ENCODE results near the gene CAB39.

GRCh38 chr2:230688490-230688889 lies 24.2 kb upstream of the CAB39 start:
- TF ChIP-seq, protein P1, sequence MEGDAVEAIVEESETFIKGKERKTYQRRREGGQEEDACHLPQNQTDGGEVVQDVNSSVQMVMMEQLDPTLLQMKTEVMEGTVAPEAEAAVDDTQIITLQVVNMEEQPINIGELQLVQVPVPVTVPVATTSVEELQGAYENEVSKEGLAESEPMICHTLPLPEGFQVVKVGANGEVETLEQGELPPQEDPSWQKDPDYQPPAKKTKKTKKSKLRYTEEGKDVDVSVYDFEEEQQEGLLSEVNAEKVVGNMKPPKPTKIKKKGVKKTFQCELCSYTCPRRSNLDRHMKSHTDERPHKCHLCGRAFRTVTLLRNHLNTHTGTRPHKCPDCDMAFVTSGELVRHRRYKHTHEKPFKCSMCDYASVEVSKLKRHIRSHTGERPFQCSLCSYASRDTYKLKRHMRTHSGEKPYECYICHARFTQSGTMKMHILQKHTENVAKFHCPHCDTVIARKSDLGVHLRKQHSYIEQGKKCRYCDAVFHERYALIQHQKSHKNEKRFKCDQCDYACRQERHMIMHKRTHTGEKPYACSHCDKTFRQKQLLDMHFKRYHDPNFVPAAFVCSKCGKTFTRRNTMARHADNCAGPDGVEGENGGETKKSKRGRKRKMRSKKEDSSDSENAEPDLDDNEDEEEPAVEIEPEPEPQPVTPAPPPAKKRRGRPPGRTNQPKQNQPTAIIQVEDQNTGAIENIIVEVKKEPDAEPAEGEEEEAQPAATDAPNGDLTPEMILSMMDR (IDR thresholded peaks at IDR 0.05; ENCODE audit: insufficient read depth, low read length), result no peak
- TF ChIP-seq GABPA (IDR thresholded peaks at IDR 0.05; ENCODE audit: low read depth) (no peak), SPI1 (IDR thresholded peaks at IDR 0.05; ENCODE audit: borderline replicate concordance, low read depth) (no peak), POLR2AphosphoS5 (IDR thresholded peaks at IDR 0.05; ENCODE audit: low read depth) (no peak)
- TF ChIP-seq, protein P2, sequence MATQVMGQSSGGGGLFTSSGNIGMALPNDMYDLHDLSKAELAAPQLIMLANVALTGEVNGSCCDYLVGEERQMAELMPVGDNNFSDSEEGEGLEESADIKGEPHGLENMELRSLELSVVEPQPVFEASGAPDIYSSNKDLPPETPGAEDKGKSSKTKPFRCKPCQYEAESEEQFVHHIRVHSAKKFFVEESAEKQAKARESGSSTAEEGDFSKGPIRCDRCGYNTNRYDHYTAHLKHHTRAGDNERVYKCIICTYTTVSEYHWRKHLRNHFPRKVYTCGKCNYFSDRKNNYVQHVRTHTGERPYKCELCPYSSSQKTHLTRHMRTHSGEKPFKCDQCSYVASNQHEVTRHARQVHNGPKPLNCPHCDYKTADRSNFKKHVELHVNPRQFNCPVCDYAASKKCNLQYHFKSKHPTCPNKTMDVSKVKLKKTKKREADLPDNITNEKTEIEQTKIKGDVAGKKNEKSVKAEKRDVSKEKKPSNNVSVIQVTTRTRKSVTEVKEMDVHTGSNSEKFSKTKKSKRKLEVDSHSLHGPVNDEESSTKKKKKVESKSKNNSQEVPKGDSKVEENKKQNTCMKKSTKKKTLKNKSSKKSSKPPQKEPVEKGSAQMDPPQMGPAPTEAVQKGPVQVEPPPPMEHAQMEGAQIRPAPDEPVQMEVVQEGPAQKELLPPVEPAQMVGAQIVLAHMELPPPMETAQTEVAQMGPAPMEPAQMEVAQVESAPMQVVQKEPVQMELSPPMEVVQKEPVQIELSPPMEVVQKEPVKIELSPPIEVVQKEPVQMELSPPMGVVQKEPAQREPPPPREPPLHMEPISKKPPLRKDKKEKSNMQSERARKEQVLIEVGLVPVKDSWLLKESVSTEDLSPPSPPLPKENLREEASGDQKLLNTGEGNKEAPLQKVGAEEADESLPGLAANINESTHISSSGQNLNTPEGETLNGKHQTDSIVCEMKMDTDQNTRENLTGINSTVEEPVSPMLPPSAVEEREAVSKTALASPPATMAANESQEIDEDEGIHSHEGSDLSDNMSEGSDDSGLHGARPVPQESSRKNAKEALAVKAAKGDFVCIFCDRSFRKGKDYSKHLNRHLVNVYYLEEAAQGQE (IDR thresholded peaks at IDR 0.05; ENCODE audit: insufficient replicate concordance, low read depth), result no peak
